H1 (cell line): ENCODE results near the gene HLA-DRB1. TPM values are rescaled to one million over a fixed set of nuclear protein-coding genes. Genes with fewer than 3 reads are reported as not detected.

Experiments
- CTBP2 ChIP-seq: IDR thresholded peaks from 2 replicates; pipeline ENCODE4 v1.7.0; 2011; ENCODE audit warnings: borderline replicate concordance, mild to moderate bottlenecking, moderate library complexity, mixed read lengths, low read length; ENCODE audit not compliant: insufficient read depth, insufficient read length
- CTCF ChIP-seq, 3 experiments: IDR thresholded peaks; 1 replicate in 2 of 3; 2 replicates in 1 of 3; pipeline versions ENCODE4 v1.5.1 to v1.6.1; 2011; ENCODE audit warnings: low read length in 3 of 3, mild to moderate bottlenecking in 3 of 3, inconsistent platforms in 2 of 3, low read depth in 1 of 3, moderate library complexity in 1 of 3; ENCODE audit not compliant: insufficient read depth in 1 of 3; ENCODE audit errors: control extremely low read depth in 1 of 3
- JUND ChIP-seq: IDR thresholded peaks from 2 replicates; pipeline ENCODE4 v1.6.1; 2011; ENCODE audit warnings: mild to moderate bottlenecking, improper control_type of control experiment, low read length
- KDM5A ChIP-seq: fragments of 200-600 bp; IDR thresholded peaks from 2 replicates; pipeline ENCODE4 v1.7.1; 2012; ENCODE audit warnings: mild to moderate bottlenecking, low read length, inconsistent platforms, mixed read lengths
- SP1 ChIP-seq: IDR thresholded peaks from 2 replicates; pipeline ENCODE4 v1.6.1; 2011; ENCODE audit warnings: low read depth, low read length
- ZNF274 ChIP-seq: IDR thresholded peaks from 2 replicates; pipeline ENCODE4 v1.7.0; 2012; ENCODE audit warnings: low read length, borderline replicate concordance; ENCODE audit errors: extremely low read depth
- polyA plus RNA-seq, 7 experiments: library from polyadenylated mRNA; depleted of rRNA in 3 of 7; stranded (reverse) in 5 of 7; unstranded in 2 of 7; fragments of >200 nt in 5 of 7; fragments of 200-250 nt in 2 of 7; gene quantifications; 1 replicate in 5 of 7; 2 replicates in 1 of 7; 4 replicates in 1 of 7; pipeline versions ENCODE4 v1.2.1 to v1.2.3, GENCODE V29; 2011 to 2013; ENCODE audit warnings: missing spikeins in 2 of 7, mixed read lengths in 2 of 7
- total RNA-seq: library from RNA; stranded (reverse); fragmentation: NEBNext Ultra II Directional; extraction: Animal tissue kit (Norgen Biotek cat#: 25700); gene quantifications from 2 replicates; pipeline ENCODE4 v1.2.1, GENCODE V29; 2021
- TF ChIP-seq, protein P1 (sequence below): IDR thresholded peaks from 2 replicates; pipeline ENCODE4 v1.6.1; 2012; ENCODE audit warnings: inconsistent platforms

The HLA-DRB1 gene
- total and polyA plus RNA-seq, 2 of the 8 experiments (the other 6 are each of a cell fraction or from before 2014, with no cell fraction given): 6.7 to 7.5 TPM

DNA sequence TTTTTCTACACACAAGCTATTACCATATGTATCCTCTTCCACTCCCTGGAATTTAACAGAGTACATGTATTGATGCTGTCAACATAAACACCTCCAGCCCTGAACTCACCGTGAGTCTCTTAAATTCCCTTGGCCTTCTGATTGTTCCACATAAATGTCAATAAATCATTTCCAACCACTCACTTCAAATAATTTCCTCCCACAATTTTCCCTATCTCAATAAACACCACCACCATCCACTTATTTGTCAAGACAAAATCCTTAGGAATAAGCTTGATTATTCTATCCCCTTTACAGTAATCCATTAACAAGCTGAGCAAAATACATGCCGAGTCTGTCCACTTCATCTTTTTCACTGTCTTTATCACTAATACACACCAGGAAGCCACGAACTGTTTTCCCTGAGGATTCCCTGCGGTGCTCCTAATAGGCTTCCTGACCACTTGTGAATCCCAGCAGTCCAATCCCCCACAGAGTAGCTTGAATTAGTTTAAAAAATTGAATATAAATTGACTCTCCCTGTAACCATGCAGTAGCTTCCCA, 19.2 kb downstream of the HLA-DRB1 start (continued):
- TF ChIP-seq, protein P1, sequence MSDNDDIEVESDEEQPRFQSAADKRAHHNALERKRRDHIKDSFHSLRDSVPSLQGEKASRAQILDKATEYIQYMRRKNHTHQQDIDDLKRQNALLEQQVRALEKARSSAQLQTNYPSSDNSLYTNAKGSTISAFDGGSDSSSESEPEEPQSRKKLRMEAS: no peak
- TF ChIP-seq KDM5A (no peak), JUND (no peak), CTCF (IDR thresholded peaks at IDR 0.05; ENCODE audit: control extremely low read depth in 1 of 3, insufficient read depth in 1 of 3, low read depth in 1 of 3, low read length in 3 of 3) (no peak), ZNF274 (no peak), CTBP2 (no peak), SP1 (no peak)
